GM18526 (cell line): ENCODE results near the gene UGCG.

Source experiments
- POLR2A ChIP-seq: IDR thresholded peaks from 3 replicates; pipeline ENCODE4 v1.6.1; 2011; ENCODE audit not compliant: insufficient read length; ENCODE audit errors: extremely low read depth

The UGCG gene

GRCh38 chr9:111984086-111984802 lies 87.6 kb downstream of the UGCG start:
- no peak for TF ChIP-seq POLR2A
